GM19099 (cell line): ENCODE measurements around the gene ZNF609.

Experiments
- POLR2A ChIP-seq: IDR thresholded peaks from 3 replicates; pipeline ENCODE4 v1.6.1; 2011; ENCODE audit warnings: low read depth; ENCODE audit not compliant: insufficient read length; ENCODE audit errors: extremely low read depth

ZNF609 gene

GRCh38 chr15:64513823-64514222, 53.4 kb downstream of the ZNF609 start:
- no peak for TF ChIP-seq POLR2A

GRCh38 chr15:64515196-64515595, 54.8 kb downstream of the ZNF609 start:
- no peak for TF ChIP-seq POLR2A

- TF ChIP-seq POLR2A, result no peak
Measured at GRCh38 chr15:64515825-64516224, 55.4 kb downstream of the ZNF609 start.

GRCh38 chr15:64519897-64520296, 59.5 kb downstream of the ZNF609 start:
- no peak for TF ChIP-seq POLR2A

- TF ChIP-seq POLR2A, result no peak
Measured at GRCh38 chr15:64521201-64521600, 60.8 kb downstream of the ZNF609 start.

- no peak for TF ChIP-seq POLR2A
Measured at GRCh38 chr15:64521726-64522164, 61.4 kb downstream of the ZNF609 start.

- TF ChIP-seq POLR2A, result no peak
Measured at GRCh38 chr15:64522226-64522823, 61.9 kb downstream of the ZNF609 start.

GRCh38 chr15:64523240-64523639, 62.9 kb downstream of the ZNF609 start:
- no peak for TF ChIP-seq POLR2A

GRCh38 chr15:64524778-64525177, 64.4 kb downstream of the ZNF609 start:
- TF ChIP-seq POLR2A, result no peak

GRCh38 chr15:64525828-64526530, 65.6 kb downstream of the ZNF609 start:
- TF ChIP-seq POLR2A, result no peak

- TF ChIP-seq POLR2A, result no peak
Measured at GRCh38 chr15:64527263-64527984, 67.0 kb downstream of the ZNF609 start.

GRCh38 chr15:64528871-64529270, 68.5 kb downstream of the ZNF609 start:
- no peak for TF ChIP-seq POLR2A

- TF ChIP-seq POLR2A, result no peak
Measured at GRCh38 chr15:64530472-64530871, 70.1 kb downstream of the ZNF609 start.

GRCh38 chr15:64530918-64531317, 70.5 kb downstream of the ZNF609 start:
- no peak for TF ChIP-seq POLR2A

GRCh38 chr15:64532521-64533315, 72.3 kb downstream of the ZNF609 start:
- TF ChIP-seq POLR2A, result no peak

GRCh38 chr15:64535460-64536243, 75.3 kb downstream of the ZNF609 start:
- TF ChIP-seq POLR2A, result no peak
